ENCODE data around the gene PIGV.

DNA sequence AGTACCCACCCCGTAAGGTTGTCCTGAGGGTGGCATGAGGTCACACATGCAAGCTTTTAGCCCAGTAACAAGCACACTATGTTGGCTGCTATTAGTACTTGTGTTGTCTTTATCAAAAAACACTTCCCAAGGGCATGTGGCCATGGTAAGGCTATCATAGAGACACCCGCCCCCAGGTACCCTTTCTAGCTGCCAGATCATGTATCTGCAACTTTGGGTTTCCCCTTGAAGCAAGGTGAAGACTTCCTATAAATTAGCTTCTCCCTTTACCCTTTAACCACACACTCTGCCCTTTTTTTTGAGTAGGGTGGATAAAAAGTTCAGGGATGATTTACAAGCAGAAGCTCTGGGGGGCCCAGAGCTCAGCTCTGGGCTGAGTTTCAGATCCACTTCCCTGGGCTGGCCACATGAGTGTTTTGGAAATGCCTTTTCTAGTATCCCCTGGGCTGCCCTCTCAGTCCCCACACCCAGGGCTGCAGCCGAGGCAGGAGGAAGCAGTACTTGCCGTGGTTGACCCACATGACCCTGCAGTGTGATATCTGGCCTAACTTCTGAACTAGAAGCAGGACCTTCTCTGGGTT lies 40.8 kb downstream of the PIGV start:
- TF ChIP-seq POLR2A (IDR thresholded peaks at IDR 0.05; ENCODE audit: low read length) (no peak), GATA1 (IDR thresholded peaks at IDR 0.05; ENCODE audit: low read depth, low read length) (no peak)
